ENCODE measurements around the gene STK35. TPM values are rescaled to one million over a fixed set of nuclear protein-coding genes. Genes with fewer than 3 reads are reported as not detected.

The STK35 gene
- polyA plus RNA-seq, 1 donor from 2014 or later = 10.8 TPM

- Histone ChIP-seq H3K4me2 (ENCODE audit: low read length) (no peak overlapping the region), H4K20me1 (ENCODE audit: insufficient read depth) (peaks cover 4% of the 10 kb centered on the region), H3K27ac (ENCODE audit: low read length) (no peak overlapping the region), H3K9me2 (ENCODE audit: insufficient read depth, low read length) (no peaks in the 10 kb centered on the region), H3K36me3 (ENCODE audit: insufficient read depth, low read length) (peaks cover 3% of the 10 kb centered on the region), H3F3A (ENCODE audit: insufficient read depth, low read length, poor library complexity, severe bottlenecking) (no peaks in the 10 kb centered on the region), H3K79me2 (replicated peaks; ENCODE audit: insufficient read depth, low read length) (peaks cover 62% of the 10 kb centered on the region), H3K4me3 (ENCODE audit: low read length) (no peak overlapping the region), H2AFZ (ENCODE audit: low read depth, low read length) (no peak overlapping the region), H3K27me3 (ENCODE audit: insufficient read depth, low read depth, low read length) (no peaks in the 10 kb centered on the region), H3K9me3 (ENCODE audit: low read length) (no peaks in the 10 kb centered on the region), H3K9ac (ENCODE audit: low read length) (no peak overlapping the region)
- TF ChIP-seq CTCF (IDR thresholded peaks at IDR 0.05; ENCODE audit: poor library complexity, severe bottlenecking) (no peak), SMC3 (conservative IDR thresholded peaks at IDR 0.05; ENCODE audit: poor library complexity) (no peak)
Measured at GRCh38 chr20:2123720-2124119, 22.1 kb downstream of the STK35 start.

GRCh38 chr20:2124564-2125213 is 23.1 kb downstream of the STK35 start:
- Histone ChIP-seq H3K27ac (ENCODE audit: low read length) (no peak overlapping the region), H3K9ac (ENCODE audit: low read length) (no peak overlapping the region), H3K27me3 (ENCODE audit: insufficient read depth, low read depth, low read length) (no peaks in the 10 kb centered on the region), H3K9me2 (ENCODE audit: insufficient read depth, low read length) (no peaks in the 10 kb centered on the region), H3K4me2 (ENCODE audit: low read length) (no peak overlapping the region), H2AFZ (ENCODE audit: low read depth, low read length) (no peak overlapping the region), H3K79me2 (replicated peaks; ENCODE audit: insufficient read depth, low read length) (peaks cover 53% of the 10 kb centered on the region), H3F3A (ENCODE audit: insufficient read depth, low read length, poor library complexity, severe bottlenecking) (no peaks in the 10 kb centered on the region), H3K4me3 (ENCODE audit: low read length) (no peak overlapping the region), H3K9me3 (ENCODE audit: low read length) (no peaks in the 10 kb centered on the region), H4K20me1 (ENCODE audit: insufficient read depth) (peaks cover 4% of the 10 kb centered on the region), H3K36me3 (ENCODE audit: insufficient read depth, low read length) (no peaks in the 10 kb centered on the region)
- no peak for TF ChIP-seq TAF1 (IDR thresholded peaks at IDR 0.05; ENCODE audit: low read depth)
- no peak for TF ChIP-seq EZH2 (IDR thresholded peaks at IDR 0.05; ENCODE audit: borderline replicate concordance, insufficient read depth, low read length, poor library complexity, severe bottlenecking)
- TF ChIP-seq POLR2AphosphoS5 (IDR thresholded peaks at IDR 0.05) = no peak
- no peak for TF ChIP-seq EP300 (conservative IDR thresholded peaks at IDR 0.05; ENCODE audit: poor library complexity, severe bottlenecking)
- no peak for TF ChIP-seq CTCF (IDR thresholded peaks at IDR 0.05; ENCODE audit: poor library complexity, severe bottlenecking)
- no peak for TF ChIP-seq REST (IDR thresholded peaks at IDR 0.05; ENCODE audit: borderline replicate concordance)
- TF ChIP-seq RAD21 (conservative IDR thresholded peaks at IDR 0.05) = no peak
- no peak for TF ChIP-seq SMC3 (conservative IDR thresholded peaks at IDR 0.05; ENCODE audit: poor library complexity)
- no peak for TF ChIP-seq MXI1 (conservative IDR thresholded peaks at IDR 0.05; ENCODE audit: poor library complexity, severe bottlenecking)

Data from neural cell (in vitro differentiated cells).